KBM-7 (cell line): ENCODE data around the gene GLIPR1L1.

Experiments used
- DNase-seq: peaks from one replicate; pipeline ENCODE4 v3.0.0-alpha.2; 2015
- in situ Hi-C: fragments of 300-500 bp; cut with MboI; formaldehyde crosslinking; loops from 2 replicates; pipeline ENCODE4 v1.14.3; 2020; ENCODE audit warnings: low sequenced_read_pairs, low pct_unique_long_range_greater_than_20kb, mixed read lengths

Gene GLIPR1L1, protein sequence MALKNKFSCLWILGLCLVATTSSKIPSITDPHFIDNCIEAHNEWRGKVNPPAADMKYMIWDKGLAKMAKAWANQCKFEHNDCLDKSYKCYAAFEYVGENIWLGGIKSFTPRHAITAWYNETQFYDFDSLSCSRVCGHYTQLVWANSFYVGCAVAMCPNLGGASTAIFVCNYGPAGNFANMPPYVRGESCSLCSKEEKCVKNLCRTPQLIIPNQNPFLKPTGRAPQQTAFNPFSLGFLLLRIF

DNA sequence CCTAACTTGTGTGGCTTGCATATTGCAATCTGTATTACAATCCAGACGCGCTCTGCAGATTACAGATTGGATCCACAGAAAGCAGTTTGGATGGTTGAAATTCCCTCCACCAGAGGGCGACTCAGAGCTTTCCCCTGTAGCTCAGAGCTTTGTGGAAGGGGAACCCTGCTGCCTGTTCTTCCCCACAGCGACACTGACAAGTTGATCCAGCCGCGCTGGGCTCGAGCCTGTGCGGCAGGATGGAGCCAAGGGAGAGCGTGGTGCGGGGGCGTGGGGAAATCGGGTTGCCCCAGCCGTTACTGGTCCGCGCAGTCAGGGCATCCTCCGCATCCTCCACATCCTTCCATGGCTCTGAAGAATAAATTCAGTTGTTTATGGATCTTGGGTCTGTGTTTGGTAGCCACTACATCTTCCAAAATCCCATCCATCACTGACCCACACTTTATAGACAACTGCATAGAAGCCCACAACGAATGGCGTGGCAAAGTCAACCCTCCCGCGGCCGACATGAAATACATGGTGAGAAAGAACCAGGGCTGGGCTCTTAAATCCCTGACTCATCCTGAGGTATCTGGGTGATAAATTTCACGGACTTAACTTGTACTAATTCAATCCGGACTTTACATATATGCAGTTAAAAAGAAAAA, at the start of gene GLIPR1L1:
Gene GLIPR1L1 (plus strand): TSS at position 287 of the 647 bp plus-strand sequence. CDS start 59 bp downstream, at position 346.
- in situ Hi-C loops: no loop called here
- peak; percentile 92 for DNase-seq

DNA sequence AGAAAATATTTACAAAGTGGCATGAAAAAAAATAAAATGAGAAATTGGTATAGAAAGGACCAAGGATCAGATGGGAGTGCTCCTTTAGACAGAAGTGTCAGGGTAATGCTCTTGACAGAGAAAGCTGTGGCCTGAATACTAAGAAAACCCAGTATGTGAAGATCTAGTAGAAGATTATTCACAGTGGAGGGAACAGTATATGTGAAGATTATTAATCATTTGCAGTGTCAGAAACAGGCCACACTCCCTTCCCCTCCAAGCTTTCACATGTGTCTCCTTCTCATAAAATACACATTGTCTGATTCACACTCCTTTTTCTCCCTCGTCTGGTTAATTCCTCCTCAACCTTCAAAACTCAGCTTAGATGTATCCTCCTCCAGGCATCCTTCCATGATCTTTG, 45.6 kb upstream of the GLIPR1L1 start:
- in situ Hi-C loops: no loop called here

DNA sequence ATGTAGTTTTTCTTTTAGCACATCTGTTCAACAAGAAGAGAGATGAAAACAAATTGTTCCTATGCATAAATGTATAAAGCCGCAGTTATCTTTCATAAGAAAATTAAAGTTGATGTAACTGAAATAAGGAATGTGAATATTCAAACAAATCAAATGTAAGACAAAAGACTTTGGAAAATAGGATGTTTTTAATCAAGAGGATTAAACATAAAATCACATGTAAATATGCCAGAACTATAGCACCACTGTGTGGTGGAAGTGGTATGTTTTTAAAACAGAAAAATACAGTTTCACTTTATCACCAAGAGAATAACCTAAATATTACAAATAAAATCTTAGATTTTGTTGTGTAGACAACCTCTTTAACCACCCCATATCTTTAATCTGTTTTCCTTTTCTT, 44.7 kb upstream of the GLIPR1L1 start:
- in situ Hi-C loops: no loop called here
- peak; percentile 12 for DNase-seq

More for the DNA sequence above, 45.6 kb upstream of the GLIPR1L1 start:
- no peak for DNase-seq

DNA sequence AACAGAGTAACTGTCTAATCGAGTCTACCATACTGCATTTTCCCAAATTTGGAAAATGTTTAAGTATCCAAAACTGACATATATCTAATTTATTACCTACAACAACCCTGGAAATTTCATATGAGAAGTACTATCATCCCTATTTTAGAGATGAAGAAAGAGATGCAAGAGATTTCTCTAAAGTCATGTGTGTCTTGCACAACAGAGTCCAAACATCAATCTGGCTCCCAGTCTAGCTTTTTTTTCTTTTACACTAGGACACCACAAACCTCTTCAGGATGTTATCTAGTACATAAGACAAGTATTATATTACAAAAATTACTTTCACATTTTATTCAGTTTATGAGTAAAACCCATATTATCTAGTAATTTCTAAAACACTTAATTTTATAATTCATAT, 43.5 kb upstream of the GLIPR1L1 start:
- DNase-seq: no peak
- in situ Hi-C loops: no loop called here

DNA sequence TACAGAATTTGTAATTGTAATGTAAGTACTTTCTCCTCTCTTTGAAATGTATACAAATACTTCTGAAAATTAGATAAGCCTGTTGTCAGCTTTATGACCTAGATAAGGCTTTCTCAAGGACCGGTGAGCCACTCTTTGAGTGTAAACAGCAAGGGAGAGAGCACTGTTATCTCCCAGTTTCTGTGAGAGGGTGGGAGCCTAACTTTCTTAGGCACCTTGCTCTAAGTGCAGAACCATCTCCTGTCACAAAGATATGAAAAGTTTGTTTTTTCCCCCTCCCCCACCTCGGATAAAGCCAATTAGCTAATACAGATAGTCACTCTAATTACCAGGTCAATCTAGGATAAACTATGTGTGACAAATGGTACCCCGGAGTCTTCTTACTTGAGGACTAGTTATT, 40.1 kb upstream of the GLIPR1L1 start:
- in situ Hi-C loops: no loop called here
- DNase-seq: no peak

DNA sequence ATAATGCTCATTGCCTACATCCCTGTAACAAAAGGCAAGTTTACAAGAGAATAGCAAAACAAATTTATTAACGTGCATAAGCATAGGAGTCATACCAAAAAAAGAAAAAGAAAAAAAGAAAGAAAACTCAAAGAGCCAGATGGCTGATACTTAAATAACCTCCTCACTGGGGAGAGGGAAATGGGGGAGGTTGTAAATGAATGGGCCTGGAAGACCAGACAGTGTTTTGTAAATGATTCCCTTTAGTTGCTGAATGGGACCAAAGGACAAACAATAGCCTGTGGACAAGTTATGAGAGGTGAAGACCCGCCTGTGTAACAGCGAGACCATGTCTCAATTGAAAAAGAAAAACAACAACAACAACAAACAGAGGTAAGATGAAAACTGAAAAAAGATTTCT, 39.7 kb upstream of the GLIPR1L1 start:
- DNase-seq: no peak
- in situ Hi-C loops: no loop called here

DNA sequence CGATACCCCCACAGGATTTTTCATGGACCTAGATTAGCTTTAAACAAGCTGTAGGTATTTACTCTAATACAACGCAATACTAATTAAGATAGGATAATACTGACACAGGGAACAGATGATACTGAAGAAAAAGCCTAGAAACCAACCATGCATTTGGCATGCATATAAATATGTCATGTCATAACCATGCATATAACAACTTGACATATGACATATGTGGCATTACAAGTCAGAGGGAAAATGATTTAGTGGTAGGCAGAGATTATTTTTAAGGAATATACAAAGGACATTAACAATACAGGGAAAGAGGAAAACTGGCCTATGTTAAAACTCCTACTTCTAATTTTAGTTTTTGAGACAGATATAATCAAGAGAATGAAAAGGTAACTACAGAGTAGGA, 32.2 kb upstream of the GLIPR1L1 start:
- in situ Hi-C loops: no loop called here
- DNase-seq: no peak

DNA sequence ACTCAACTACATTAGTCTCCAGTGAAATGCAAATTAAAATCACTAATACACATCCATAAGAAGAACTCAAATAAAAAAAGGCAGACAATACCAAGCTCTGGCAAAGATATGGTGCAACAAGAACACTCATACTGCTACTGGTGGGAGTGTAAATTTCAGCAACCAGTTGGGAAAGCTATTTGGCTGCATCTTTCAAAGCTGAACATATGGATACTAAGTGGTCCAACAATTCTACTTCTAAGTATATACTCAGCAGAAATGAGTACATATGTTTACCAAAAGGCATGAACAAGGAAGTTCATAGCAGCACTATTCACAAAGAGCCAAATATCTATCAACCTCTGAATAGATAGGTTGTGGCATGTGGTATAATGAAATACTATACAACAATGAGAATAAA, 31.7 kb upstream of the GLIPR1L1 start:
- DNase-seq: no peak
- in situ Hi-C loops: no loop called here

DNA sequence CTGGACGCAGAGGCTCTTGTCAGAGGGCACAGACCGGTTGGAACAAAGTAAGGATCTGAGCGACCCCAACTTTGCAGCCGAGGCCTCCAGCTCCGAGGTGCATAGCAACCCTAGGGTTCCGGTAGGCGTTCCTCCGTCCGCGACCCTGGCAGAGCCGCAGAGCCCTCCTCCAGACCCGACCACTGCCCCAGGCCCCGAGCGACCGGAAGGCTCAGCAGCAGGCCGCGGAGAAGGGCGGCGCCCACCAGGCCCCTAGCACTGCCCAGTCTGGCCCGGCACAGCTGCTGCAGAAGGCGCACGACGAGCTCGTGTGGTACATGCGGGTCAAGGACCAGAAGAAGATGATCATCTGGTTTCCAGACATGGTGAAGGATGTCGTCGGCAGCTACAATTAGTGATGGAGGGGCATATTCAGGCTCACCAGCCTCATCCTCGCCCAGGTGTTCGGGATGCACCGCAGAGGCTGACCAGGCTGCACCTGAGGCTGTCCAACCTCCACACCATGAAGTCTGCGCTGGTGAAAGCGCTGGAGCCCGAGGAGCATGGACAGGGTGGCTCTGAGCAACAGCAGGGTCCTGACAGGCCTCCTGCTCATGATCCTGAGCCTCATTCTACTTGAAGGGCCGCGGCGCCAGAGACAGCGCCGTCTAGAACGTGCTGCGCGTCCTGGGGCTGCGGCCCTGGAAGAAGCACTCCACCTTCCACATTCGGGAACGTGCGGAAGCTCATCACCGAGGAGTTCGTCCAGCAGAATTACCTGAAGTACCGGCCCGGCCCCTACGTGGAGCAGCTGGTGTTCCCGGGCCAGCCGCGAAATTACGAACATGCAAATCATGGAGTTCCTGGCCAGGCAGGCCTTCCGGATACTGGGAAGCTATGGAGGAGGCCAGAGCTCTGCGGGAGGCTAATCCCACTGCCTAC, 28.8 kb upstream of the GLIPR1L1 start:
- DNase-seq: no peak
- in situ Hi-C loops: no loop called here

DNA sequence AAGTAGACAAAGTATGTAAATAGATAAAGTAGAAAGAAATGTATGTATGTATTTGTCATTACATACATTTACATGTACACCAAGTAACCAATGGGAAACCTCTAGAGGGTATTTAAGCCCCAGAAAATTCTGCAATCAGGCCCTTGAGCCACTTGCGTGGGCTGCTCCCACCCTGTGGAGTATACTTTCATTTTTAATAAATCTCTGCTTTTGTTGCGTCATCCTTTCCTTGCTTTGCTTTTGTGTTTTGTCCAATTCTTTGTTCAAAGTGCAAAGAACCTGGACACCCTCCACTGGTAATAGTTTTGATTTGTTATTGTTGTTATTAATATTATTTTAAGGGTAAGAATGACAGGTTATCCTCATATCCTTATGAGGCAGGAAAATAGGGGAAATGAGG, 26.2 kb upstream of the GLIPR1L1 start:
- no peak for DNase-seq
- in situ Hi-C loops: no loop called here

DNA sequence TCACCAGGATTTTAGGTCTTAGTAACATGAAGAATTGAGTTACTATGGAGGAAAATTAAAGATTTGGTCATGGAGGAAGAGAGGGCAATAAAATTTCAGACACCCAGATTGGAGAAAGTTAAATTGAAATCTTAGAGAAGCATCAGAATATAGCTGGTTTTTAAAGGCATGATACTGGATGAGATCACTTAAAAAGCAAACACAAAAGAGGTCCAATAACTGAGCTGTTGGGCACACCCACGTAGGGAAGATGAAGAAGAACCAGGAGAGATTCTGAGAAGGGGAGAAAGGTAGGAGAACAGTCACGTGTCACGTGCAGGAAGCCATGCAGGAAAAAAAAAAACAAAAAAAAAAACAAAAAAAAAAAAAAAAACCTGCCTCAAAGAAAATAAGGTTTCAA, 23.1 kb upstream of the GLIPR1L1 start:
- DNase-seq: no peak
- in situ Hi-C loops: no loop called here

DNA sequence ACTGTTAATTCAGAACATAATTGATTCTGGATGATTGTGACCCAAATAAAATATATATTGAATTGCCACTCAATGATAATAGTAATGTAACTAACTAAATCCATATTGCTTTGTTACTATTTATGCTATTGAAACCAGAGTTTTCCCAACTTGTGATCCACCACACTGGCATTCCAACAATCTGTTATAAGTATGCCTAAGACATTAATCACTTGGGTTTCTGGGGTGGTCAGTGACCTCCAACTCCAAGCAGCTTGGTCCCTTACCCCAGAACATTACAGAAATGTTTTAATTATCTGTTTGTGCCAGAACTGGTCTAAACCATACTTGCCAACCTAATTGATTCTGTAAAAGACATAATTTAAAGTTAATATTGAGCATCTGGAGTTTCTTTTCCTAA, 19.0 kb upstream of the GLIPR1L1 start:
- in situ Hi-C loops: no loop called here
- DNase-seq: no peak

DNA sequence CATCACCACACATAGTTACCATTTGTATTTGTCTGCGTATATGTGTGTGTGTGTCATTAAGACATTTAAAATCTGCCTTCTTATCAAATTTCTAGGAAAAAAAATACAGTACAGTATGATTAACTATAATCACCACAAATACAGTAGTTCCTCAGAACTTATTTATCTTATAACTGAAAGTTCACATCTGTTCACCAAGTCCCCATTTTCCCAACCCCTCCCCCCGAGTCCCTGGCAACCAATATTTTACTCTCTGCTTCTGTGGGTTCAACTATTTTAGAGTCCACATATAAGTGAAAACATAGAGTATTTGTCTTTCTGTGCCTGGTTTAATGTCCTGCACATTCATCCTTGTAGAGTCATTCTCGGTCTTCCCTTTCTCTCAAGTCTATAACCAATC, 16.7 kb upstream of the GLIPR1L1 start:
- in situ Hi-C loops: no loop called here
- DNase-seq: no peak

DNA sequence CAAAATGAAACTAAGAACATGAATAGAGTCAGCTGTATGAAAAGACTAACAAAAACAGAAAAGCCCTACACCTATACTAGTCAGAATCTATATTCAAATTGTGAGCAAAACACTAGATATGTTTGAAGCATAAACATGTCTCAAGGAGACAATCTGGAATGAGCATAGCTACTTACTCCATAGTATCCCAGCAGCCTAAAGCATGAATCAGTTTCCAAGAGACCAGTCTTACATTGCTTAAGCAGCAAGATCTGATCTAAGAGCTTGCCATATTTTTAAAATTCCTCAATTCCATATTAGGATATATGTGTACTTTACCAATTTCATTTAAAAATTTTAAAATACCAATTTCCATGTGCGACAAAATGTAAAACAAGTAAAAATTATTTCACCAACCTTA, 12.0 kb upstream of the GLIPR1L1 start:
- in situ Hi-C loops: no loop called here
- no peak for DNase-seq

DNA sequence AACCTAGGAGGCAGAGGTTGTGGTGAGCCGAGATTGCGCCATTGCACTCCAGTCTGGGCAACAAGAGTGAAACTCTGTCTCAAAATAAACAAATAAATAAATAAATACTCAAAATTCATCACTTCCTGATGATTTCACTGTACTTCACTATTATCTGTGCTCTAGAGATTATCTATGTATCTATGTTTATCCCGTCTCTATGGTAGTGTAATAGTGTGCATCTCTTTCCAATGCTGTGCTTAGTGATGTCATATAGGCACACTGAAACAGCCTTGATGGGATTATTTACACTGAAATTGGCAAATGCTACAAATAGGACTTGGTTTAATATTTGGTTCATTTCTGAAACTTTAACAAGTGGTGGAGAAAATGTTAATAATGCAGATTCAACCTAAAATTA, 10.8 kb upstream of the GLIPR1L1 start:
- no peak for DNase-seq
- in situ Hi-C loops: no loop called here

DNA sequence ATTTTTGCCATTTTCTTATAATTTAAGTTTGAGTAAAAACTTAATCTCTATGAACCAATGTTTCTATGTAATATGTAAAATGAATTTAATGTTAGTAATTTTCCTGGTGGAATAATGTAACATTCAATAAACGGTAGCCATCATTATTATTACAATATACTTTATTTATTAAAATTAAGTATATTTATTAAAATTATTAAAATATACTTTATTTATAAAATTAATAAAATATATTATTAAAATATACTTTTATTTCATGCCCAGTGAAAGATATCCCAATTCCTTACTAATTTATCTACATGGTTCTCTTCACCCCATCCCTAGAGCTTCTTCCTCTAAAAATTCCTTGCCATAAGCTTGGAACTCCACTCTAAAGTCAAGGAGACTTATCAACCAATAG, 6.8 kb upstream of the GLIPR1L1 start:
- in situ Hi-C loops: no loop called here
- DNase-seq: no peak

DNA sequence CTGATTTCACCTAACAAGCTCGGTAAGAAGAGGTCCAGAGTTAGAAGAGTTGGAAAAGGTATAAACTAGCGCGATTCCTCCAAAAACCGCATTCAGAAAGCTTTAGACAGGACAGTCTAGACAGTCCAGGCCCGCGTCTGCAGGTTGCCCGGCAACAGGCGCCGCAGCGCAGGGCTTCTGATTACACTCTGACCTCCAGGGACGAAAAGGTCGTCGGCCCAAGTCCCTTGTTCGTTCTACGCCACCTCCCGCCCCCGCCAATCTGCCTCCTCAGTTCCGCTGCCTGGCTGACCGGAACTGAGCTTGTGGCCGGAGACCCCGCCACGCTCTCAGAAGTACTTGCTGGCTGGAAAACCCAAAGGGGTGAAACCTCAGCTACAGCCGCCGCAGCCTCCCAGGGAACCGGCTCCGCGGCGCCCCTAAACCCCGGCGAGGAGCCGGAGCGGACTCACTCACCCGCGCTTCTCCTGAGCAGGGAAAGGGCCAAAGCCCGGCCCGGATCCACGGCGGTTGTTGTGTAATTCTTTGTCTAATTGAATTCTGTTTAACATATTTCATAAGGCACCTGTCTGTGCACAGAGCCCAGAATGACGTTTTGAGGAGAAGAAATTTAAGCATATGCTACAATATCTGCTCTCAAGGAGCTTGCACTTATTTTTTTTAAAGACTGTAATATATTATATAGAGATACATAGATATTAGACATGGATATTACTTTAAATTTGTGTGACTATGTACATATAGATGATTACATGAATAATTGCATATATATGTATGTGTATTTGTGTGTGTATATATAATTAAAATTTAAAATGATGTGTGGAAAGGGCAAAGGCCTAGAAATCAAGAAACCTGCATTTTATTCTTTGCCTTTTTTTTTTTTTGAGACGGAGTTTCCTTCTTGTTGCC, 4.3 kb upstream of the GLIPR1L1 start, which contains the start of gene CAPS2:
Gene CAPS2 (minus strand): TSS at position 407 of the 909 bp plus-strand sequence. CDS start 3,826 bp downstream, outside the sequence.
- in situ Hi-C loops: no loop called here
- DNase-seq: peak; percentile 84

DNA sequence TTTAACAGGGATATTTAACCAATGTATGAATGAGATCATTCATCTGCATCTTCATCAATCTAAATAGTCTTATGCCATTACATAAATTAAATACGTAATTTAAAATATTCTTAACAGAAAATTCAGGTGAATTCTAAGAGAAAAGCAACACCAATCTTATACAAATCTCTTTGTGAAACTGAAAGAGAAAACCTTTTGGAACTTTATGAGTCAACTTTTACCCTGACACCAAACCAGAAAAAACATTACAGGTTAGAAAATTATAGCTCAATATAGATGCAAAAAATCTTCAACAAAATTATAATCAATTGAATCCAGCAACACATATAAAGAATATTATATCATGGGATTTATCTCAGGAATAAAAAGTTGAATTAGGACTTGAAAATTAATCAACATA, 3.4 kb downstream of the GLIPR1L1 start:
- DNase-seq: no peak
- in situ Hi-C loops: no loop called here

DNA sequence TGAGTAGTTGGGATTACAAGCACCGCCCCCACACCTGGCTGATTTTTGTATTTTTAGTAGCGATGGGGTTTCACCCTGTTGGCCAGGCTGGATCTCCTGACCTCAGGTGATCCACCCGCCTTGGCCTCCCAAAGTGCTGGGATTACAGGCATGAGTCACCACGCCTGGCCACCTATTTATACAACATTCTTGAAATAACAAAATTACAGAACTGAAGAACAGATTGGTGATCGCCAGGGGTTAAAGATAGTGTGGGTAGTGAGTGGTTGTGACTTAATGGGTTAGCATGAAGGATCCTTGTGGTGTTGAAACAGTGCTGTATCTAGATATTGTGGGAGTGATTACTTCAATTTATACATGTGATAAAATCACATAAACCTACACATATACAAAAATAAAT, 7.4 kb downstream of the GLIPR1L1 start:
- DNase-seq: no peak
- in situ Hi-C loops: no loop called here
